CD4-positive, alpha-beta T cell treated with Interleukin-21 for 1 hour (primary cell): ENCODE measurements around the gene KRTAP10-5.
"Not testable (repeated sequence)": the region's sequence is repeated elsewhere in the genome, so short reads cannot be mapped to it uniquely, and the experiment has no call there.

ENCODE experiments used
- DNase-seq: peaks from one replicate; pipeline ENCODE4 v3.0.0-alpha.2; 2020

Gene KRTAP10-5

DNA sequence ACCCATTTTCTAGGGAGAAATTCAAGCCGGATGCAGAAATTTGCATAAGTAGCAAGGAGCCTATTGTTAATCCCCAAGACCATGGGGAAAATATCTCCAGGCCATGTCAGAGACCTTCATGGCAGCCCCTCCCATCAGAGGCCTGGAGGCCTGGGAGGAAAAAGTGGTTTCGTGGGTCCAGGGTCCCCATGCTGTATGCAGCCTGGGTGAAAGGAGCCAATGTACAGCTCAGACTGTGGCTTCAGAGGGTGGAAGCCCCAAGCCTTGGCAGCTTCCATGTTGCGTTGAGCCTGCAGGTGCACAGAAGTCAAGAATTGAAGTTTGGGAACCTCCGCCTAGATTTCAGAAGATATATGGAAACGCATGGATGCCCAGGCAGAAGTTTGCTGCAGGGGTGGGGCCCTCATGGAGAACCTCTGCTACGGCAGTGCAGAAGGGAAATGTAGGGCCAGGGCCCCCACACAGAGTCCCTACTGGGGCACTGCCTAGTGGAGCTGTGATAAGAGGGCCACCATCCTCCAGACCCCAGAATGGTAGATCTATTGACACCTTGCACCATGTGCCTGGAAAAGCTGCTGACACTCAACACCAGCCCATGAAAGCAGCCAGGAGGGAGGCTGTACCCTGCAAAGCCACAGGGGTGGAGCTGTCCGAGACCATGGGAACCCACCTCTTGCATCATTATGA, 29.9 kb upstream of the KRTAP10-5 start:
- not testable (repeated sequence) for DNase-seq

DNA sequence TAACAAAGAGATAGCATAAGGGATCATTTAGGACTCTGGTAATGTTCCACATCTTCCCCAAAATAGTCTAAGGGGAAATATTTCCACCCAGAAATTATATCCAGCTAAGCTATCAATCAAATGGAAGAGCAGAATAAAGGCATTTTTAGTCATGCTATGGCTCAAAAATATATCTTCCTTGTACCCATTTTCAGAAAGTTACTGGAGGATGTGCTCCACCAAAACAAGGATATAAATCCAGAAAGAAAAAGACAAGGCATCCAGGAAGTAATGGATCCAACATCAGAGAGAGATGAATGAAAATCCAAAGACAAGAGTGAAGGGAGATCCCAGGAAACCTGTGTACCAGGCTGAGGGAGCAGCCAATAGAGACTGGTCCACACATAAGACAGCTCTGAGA, 28.8 kb upstream of the KRTAP10-5 start:
- no peak for DNase-seq

DNA sequence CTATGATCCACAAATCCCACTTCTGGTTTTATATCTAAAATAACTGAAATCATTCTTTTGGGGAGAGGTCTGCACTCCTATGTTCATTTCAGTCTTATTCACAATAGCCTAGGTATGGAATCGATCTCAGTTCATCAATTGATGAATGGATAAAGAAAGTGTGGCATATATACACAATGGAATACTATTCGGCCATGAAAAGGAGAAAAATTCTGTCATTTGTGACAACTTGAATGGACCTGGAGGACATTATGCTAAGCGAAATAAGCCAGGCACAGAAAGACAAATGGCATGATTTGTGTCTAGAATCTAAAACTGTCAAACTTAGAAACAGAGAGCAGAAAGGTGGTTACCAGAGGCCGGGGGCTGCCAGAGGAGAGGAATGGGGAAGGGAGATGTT, 26.1 kb upstream of the KRTAP10-5 start:
- no peak for DNase-seq

GRCh38 chr21:44603911-44604310, 23.5 kb upstream of the KRTAP10-5 start:
- no peak for DNase-seq

GRCh38 chr21:44603109-44603875, 22.9 kb upstream of the KRTAP10-5 start:
- DNase-seq = no peak

DNA sequence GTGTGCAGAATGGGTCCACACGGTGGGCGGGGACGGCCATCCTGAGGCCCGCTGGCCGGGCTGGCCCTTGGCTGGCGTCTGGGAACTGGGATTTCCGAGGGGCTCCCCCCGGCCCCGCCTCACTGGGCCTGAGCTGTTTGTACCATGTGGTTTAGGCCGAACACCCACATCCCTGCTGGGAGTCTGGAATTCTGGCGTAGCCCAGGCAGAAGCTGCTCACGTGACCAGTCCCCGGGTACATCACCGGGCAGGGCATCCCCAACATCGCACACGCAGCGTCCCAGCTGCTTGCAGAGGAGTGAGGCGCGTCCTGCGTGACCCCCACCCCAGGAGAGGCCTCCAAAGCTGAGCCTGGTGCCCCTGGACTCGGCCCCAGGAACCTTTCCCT, 22.1 kb upstream of the KRTAP10-5 start:
- DNase-seq = no peak

DNA sequence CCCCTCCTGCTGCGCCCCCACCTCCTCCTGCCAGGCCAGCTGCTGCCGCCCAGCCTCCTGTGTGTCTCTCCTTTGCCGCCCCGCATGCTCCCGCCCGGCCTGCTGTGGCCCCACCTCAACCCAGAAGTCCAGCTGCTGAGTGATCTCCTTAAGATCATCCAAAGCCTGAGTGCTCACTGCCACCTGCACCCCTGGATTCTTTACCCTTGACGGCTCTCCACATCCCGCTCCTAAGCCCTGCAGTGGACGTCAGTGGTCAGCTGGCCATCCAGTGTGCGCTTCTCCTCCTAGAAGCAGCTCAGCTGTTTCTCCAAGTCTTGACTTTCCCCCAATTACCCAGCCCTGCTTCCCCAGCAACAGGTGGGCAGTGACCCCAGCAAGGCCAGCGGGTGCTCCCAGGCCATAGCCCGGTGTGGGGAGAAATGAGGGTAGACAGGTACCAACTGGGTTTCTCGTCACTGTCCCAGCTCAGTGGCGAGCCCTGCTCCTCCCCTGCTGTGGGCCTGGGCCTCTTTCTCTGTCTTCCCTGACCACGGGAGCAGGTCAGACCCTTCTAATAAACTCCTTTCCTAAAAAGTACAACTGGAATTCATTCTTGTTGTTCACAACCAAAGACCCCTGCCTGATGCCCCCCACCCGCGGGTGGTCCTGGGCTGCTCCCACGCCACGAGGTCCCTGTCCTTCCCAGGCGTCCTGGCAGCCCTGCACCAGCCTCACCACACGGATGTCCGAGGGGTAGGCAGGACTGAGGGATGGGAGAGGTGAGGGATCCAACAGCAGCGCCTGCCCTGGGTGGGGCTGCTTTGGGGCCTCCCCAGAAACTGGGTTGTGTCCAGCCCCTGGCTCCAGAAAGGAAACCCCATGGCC, 21.4 kb upstream of the KRTAP10-5 start:
- no peak for DNase-seq

DNA sequence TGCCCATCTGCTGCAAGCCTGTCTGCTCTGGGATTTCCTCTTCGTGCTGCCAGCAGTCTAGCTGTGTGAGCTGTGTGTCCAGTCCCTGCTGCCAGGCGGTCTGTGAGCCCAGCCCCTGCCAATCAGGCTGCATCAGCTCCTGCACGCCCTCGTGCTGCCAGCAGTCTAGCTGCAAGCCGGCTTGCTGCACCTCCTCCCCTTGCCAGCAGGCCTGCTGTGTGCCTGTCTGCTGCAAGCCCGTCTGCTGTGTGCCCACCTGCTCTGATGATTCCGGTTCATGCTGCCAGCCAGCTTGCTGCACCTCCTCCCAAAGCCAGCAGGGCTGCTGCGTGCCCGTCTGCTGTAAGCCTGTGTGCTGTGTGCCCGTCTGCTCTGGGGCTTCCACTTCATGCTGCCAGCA, 20.7 kb upstream of the KRTAP10-5 start:
- DNase-seq = not testable (repeated sequence)

- DNase-seq = not testable (repeated sequence)
Observed at GRCh38 chr21:44600118-44600978, 19.9 kb upstream of the KRTAP10-5 start, which contains the start of gene KRTAP10-7. KRTAP10-7 (plus strand) TSS chr21:44600597; CDS start chr21:44600622, 25 bp downstream.

DNA sequence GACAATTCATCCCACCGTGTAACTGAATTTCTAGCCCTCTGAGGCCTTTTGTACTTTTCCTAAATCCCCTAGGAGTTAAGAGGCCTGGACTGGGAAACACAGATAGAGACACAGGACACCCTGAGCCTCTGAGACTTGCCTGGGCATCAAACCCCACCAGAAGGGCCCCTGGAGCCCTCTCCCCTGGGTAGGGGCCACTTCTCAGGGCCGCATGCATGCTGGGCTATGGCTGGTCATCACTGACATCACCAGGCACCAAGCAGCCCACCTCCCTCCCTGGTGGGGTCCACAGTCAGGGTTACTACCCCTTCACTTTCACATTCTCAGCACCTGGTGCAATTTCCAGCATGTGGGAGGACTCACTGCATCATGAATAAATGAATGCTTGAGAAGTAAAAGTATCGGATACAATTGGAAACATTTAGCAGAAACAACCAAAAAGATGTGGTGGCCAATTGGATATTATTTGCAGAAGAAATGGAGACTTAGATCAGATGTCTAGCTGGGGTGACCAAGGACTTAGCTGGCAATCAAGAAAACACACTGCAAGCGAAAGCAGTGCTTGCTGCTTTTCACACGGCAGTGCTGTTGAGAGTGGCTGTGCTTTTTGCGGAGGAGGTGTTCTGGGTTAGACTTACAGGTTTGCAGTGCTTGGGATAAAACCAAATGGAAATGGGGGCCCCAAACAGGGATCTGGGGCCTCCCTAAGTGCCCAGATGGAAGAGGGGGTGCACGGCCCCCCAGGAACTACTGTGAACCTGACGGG, 19.0 kb upstream of the KRTAP10-5 start:
- no peak for DNase-seq

DNA sequence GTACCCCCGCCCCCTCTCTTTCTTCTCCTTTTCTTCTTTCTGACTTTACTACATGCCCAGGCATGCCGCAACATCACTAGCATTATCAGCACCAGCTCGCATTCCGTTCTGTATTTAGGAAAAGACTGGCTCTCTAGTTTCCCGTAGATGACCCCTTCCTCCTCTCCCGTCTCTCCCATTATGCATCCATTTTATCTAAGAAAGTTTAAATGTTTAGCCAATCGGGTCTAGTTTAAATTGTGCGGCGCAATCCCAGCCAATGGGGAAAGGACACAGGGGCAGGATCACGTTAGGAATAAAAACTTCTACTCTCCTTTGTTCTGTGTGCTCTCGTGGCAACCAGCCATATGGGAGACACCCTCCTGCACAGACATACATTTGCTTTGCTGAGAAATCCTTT, 17.7 kb upstream of the KRTAP10-5 start:
- no peak for DNase-seq

DNA sequence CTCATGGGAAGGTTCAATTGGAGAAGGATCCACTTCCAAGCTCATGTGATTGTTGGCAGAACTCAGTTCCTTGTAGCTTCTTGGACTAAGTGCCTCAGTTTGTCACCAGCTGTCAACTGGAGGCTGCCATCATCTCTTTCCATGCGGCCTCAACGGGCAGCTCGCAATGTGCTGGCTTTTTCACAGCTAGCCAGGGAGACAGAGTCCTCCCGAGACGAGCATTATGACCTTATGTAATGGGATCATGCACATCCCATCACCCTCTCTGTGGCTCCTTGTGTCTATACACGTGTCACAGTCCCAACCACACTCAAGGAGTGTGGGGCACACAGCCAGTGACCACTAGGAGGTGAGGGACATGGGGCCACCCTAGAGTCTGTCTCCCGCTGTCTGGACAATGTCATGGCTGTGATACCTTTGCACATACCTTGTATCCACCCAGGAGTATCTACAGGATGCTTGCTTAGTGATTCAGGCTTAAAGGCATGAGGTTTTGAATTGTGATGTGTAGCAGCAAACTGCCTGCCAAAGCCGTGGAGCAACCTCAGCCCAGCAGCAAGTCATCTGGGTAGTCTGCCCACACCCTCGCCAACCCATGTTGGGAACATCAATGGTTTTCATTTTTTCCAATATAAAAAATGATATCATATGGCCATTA, 15.8 kb upstream of the KRTAP10-5 start:
- DNase-seq = no peak

DNA sequence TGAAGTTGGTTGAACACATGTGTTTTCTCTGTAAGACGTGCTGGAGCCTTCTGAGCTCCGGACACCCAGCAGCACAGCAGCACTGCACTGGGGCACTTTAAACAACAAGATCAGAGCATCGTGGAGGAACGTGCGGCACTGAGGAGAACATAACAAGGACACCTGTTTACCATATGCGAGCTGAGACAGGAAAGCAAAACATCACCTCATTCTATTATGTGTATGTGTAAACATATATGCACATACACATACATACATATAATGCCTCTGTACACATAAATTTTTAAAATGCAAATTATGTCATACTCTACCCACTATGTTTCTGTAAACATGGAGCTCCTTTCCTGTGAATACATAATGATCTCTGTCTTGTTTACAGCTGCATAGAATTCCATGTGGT, 15.1 kb upstream of the KRTAP10-5 start:
- no peak for DNase-seq

DNA sequence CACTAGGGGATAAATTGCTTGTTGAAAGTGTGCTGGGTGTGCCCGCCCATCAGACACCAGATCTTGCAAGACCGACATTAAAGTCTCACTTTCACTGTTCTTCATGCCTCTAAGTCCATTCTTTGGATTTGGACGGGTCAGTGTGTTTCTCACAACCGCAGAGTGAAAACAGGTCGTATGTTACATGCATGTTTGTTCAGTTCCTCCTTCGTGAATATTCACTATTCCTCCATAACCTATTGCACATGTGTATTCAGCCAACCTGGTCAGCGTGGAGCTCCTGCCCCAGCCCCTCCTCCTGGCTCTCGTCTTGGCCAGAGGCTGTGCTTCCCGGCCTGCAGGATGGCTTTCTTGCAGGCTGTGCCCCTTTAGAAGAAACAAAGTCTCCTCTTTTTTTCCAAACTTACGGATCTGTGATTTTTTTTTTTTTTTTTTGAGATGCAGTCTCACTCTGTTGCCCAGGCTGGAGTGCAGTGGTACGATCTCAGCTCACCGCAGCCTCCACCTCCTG, 14.1 kb upstream of the KRTAP10-5 start:
- DNase-seq = no peak

DNA sequence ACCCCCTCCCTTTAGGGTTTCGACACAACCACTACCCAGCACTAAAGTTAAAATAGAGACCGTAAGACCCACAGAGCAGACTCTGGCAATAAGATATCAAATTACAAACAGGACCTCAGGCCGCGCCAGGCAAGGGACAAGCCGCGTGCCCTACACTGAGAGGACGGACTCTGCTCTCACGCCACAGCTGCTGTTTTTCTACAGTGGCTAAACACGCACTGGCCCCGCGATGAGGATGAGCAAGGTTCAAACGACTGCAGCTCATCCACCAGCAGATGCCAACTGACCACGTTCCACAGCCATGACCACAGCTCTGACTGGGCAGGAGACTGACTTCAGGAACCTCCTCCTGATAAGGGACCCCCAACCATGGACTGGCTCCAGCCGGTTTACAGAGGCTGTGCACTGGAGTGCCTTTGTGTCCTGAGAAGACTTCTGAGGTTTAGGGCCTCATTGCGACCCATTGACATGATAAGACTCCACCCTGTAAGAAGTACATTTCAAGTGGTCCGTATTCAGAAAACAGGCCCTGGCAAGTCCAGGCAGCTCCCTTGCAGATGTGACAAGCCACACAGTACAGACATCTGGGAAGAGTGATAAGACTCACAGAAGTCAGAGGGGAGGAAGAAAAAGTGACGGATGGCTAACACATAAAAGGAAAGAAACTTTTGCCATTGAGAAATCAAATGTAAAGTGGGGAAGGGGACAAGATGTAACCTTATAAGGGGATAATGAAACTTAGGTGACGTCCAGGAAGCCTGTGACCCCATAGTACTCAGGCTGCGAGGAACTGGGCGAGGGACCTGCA, 13.4 kb upstream of the KRTAP10-5 start:
- DNase-seq = no peak

DNA sequence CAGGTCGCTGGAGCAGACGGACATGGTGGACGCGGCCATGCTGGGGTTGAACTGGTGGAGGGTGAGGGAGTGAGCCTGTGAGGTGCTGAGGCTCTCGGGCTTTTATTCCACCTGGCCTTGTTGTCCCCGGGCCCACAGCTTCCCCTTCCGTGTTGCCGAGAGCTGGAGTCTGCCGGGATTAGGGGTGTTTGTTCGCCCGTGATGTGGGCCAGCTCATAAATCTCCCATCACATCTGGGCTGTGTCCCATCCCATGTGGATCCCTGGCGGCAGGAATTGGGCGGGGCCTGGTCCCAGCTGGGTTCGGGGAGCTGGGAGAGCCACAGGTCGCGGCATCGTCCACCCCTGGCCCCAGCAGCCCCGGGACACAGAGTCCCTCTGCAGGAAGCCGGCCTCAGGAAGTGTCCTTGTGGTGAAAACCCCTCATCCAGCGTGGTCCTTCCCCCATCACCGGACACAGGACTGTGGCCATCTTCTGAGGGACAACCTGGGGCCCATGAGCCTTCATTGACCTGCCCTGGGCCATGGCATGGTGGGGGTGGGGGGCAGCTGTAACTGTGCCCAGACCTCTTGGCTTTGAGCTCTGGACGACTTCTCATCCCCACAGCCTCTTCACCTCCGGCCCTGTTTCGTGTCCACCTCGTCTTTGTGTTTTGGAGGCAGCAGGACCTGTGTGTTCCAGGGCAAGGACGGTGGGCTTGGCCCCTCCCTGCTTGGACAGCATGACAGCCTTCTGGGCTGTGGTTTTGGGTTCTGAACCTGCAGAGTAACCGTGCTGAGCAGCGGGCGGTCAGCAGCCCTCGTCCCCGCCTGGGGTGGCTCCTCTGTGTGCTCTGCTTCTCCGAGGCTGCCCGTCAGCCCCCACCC, 12.3 kb upstream of the KRTAP10-5 start, which contains the start of gene KRTAP10-6:
KRTAP10-6 (minus strand) TSS at position 60 of the 866 bp plus-strand sequence; CDS start at position 39, 21 bp downstream.
- no peak for DNase-seq

DNA sequence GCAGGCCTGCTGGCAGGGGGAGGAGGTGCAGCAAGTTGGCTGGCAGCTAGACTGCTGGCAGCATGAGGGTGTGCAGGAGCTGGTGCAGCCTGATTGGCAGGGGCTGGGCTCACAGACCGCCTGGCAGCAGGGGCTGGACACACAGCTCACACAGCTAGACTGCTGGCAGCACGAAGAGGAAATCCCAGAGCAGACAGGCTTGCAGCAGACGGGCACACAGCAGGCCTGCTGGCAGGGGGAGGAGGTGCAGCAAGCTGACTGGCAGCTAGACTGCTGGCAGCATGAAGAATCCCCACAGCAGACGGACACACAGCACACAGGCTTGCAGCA, 11.4 kb upstream of the KRTAP10-5 start:
- not testable (repeated sequence) for DNase-seq

GRCh38 chr21:44590897-44591800, 10.7 kb upstream of the KRTAP10-5 start:
- not testable (repeated sequence) for DNase-seq
